GM12878 (cell line): ENCODE results near the gene C5AR1. TPM values are rescaled to one million over a fixed set of nuclear protein-coding genes. Genes with fewer than 3 reads are reported as not detected.

Source experiments
- ASH2L ChIP-seq: fragments of 300-600, 200-600 bp; sonication (generic); IDR thresholded peaks from 2 replicates; pipeline ENCODE4 v1.6.1; 2017; ENCODE audit warnings: low read depth, mild to moderate bottlenecking, borderline replicate concordance
- BMI1 ChIP-seq: fragments of 450-650 bp; IDR thresholded peaks from 2 replicates; pipeline ENCODE4 v1.6.1; 2016; ENCODE audit warnings: mild to moderate bottlenecking, moderate library complexity, borderline replicate concordance
- CHD4 ChIP-seq: fragments of 200-600 bp; sonication (generic); IDR thresholded peaks from 2 replicates; pipeline ENCODE4 v1.6.1; 2016; ENCODE audit warnings: mild to moderate bottlenecking
- FOS ChIP-seq: IDR thresholded peaks from 3 replicates; pipeline ENCODE4 v1.6.1; 2011; ENCODE audit warnings: borderline replicate concordance; ENCODE audit not compliant: insufficient read length; ENCODE audit errors: extremely low read depth
- HDAC2 ChIP-seq: fragments of 200-600 bp; sonication (generic); IDR thresholded peaks from 2 replicates; pipeline ENCODE4 v1.6.1; 2017
- IKZF2 ChIP-seq, 2 experiments: fragments of 450-650 bp; IDR thresholded peaks; 2 replicates each; pipeline ENCODE4 v1.6.1; 2017; ENCODE audit warnings: mild to moderate bottlenecking in 2 of 2, moderate library complexity in 2 of 2
- JUNB ChIP-seq: IDR thresholded peaks from 2 replicates; pipeline ENCODE4 v1.6.1; 2016; ENCODE audit warnings: antibody characterized with exemption, mild to moderate bottlenecking
- KDM1A ChIP-seq: fragments of 200-600 bp; sonication (generic); IDR thresholded peaks from 2 replicates; pipeline ENCODE4 v1.6.1; 2016; ENCODE audit warnings: borderline replicate concordance
- MXI1 ChIP-seq: fragments of 150-350 bp; IDR thresholded peaks from 2 replicates; pipeline ENCODE4 v1.6.1; 2011; ENCODE audit warnings: low read depth, mild to moderate bottlenecking, inconsistent platforms, low read length, improper control_type of control experiment
- NBN ChIP-seq: fragments of 450-650 bp; IDR thresholded peaks from 2 replicates; pipeline ENCODE4 v1.6.1; 2016
- NR2C1 ChIP-seq: fragments of 450-650 bp; IDR thresholded peaks from 2 replicates; pipeline ENCODE4 v1.6.1; 2017; ENCODE audit warnings: antibody characterized with exemption, mild to moderate bottlenecking, moderate library complexity
- NR2F1 ChIP-seq: fragments of 450-650 bp; conservative IDR thresholded peaks from 2 replicates; pipeline ENCODE4 v1.6.1; 2017; ENCODE audit warnings: mild to moderate bottlenecking
- PML ChIP-seq: IDR thresholded peaks from 2 replicates; pipeline ENCODE4 v1.6.1; 2012; ENCODE audit warnings: low read length, inconsistent platforms
- POLR2AphosphoS5 ChIP-seq: IDR thresholded peaks from 2 replicates; pipeline ENCODE4 v1.6.1; 2011; ENCODE audit warnings: mild to moderate bottlenecking, low read length, inconsistent platforms
- PRDM15 ChIP-seq: fragments of 450-650 bp; formaldehyde crosslinking; IDR thresholded peaks from 2 replicates; pipeline ENCODE4 v1.4.0; 2020; ENCODE audit warnings: mild to moderate bottlenecking, moderate library complexity
- RAD51 ChIP-seq: fragments of 450-650 bp; IDR thresholded peaks from 2 replicates; pipeline ENCODE4 v1.6.1; 2016; ENCODE audit warnings: moderate library complexity, mild to moderate bottlenecking, inconsistent platforms
- RELA ChIP-seq: fragments of 450-650 bp; IDR thresholded peaks from 2 replicates; pipeline ENCODE4 v1.8.0; 2014; ENCODE audit warnings: borderline replicate concordance; ENCODE audit not compliant: partially characterized antibody
- SMARCA5 ChIP-seq: fragments of 450-650 bp; IDR thresholded peaks from 2 replicates; pipeline ENCODE4 v1.6.1; 2017; ENCODE audit warnings: mild to moderate bottlenecking
- SPI1 ChIP-seq: IDR thresholded peaks from 2 replicates; pipeline ENCODE4 v1.6.1; 2011; ENCODE audit warnings: low read depth, mild to moderate bottlenecking, low read length, moderate library complexity, borderline replicate concordance; ENCODE audit not compliant: insufficient read depth
- SREBF2 ChIP-seq: IDR thresholded peaks from 2 replicates; pipeline ENCODE4 v1.6.1; 2012; ENCODE audit warnings: mild to moderate bottlenecking, low read length
- TARDBP ChIP-seq: IDR thresholded peaks from 2 replicates; pipeline ENCODE4 v1.6.1; 2016; ENCODE audit warnings: borderline replicate concordance
- ZNF207 ChIP-seq: fragments of 450-650 bp; IDR thresholded peaks from 2 replicates; pipeline ENCODE4 v1.6.1; 2014; ENCODE audit warnings: antibody characterized with exemption, mild to moderate bottlenecking, borderline replicate concordance
- polyA plus RNA-seq, 11 experiments: library from polyadenylated mRNA; depleted of rRNA in 4 of 11; unstranded in 6 of 11; stranded (reverse) in 5 of 11; fragments of >200 nt; fragmentation: Nextera tagmentation in 4 of 11; fragmentation: Illumina TruSeq in 1 of 11; extraction: Ambion mirVana in 4 of 11; extraction: Trizol in 1 of 11; gene quantifications; 1 replicate in 1 of 11; 2 replicates in 10 of 11; pipeline versions ENCODE4 v1.2.1 to v1.2.3, GENCODE V29; 2011 to 2016; ENCODE audit warnings: inconsistent platforms in 2 of 11, missing spikeins in 2 of 11, low read depth in 1 of 11
- total RNA-seq, 4 experiments: library from RNA; depleted of rRNA in 3 of 4; stranded (reverse); fragments of >200 nt in 3 of 4; fragmentation: Illumina TruSeq in 1 of 4; extraction: Trizol in 1 of 4; gene quantifications; 2 replicates each; pipeline versions ENCODE4 v1.2.1 to v1.2.3, GENCODE V29; 2013 to 2021
- TF ChIP-seq, protein P1 (sequence below): fragments of 450-650 bp; IDR thresholded peaks from 2 replicates; pipeline ENCODE4 v1.6.1; 2017; ENCODE audit warnings: mild to moderate bottlenecking, moderate library complexity
- TF ChIP-seq, protein P2 (sequence below): fragments of 450-650 bp; IDR thresholded peaks from 2 replicates; pipeline ENCODE4 v1.6.1; 2017; ENCODE audit warnings: borderline replicate concordance

Gene C5AR1
- total and polyA plus RNA-seq, 10 of the 15 experiments (the other 5 are each of a cell fraction or from before 2014, with no cell fraction given), result 0.04 to 1.5 (median 0.18) TPM

DNA sequence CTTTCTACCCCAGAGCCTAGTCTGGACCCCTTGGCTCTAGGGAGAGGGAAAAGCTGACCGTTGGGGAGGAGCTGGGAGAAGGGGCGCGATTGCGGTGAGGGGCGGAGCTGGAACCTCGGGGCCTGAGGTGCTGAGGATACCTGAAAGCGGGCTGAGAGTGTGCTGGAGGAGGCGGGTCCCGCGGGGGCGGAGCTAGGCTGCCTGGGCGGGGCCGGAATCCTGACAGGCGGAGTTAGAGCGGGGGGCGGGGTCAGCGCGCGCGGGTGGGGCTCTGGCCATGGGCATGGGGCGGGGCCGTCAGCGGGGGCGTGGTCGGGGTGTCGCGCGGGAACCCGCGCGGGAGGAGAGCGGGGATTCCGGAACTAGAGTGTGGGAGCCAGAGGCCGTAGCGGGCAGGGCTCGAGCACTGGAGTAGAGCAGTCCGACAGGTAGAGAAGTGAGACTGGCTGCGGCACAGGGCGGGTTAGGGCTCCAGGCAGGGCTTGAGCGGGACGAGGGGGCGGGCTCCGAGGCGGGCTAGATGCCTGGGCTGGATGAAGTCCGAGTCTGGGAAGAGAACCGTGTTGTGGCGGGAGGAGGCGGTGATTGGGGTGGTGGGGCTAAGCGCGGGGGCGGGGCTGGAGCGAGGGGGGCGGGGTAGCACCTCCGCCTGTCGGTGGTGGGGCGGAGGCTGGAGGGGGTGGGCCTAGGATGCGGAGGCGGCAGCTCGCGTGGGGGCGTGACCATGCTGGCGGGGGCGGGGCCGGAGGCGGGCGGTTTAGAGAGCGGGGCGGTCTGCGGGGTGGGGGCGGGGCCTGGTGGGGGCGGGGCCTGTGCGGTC is 35.4 kb upstream of the C5AR1 start, which contains the start of gene INAFM1 (continued):
- TF ChIP-seq PRDM15 (CRISPR knock-in tag), result no peak
- TF ChIP-seq SMARCA5, result peak; percentile 91
- no peak for TF ChIP-seq FOS
- no peak for TF ChIP-seq SREBF2
- TF ChIP-seq NBN, result peak; percentile 86; the same call in 1 of the 2 replicates
- TF ChIP-seq RAD51, result no peak
- TF ChIP-seq MXI1, result no peak
- TF ChIP-seq POLR2AphosphoS5, result peak; percentile 60; the same call in 1 of the 2 replicates
- no peak for TF ChIP-seq ASH2L
- no peak for TF ChIP-seq CHD4
- peak; percentile 29 for TF ChIP-seq RELA
- TF ChIP-seq NR2C1, result no peak
- no peak for TF ChIP-seq TARDBP
- TF ChIP-seq JUNB, result no peak
- peak in 1 of 2 experiments; percentile 63; a peak in 2 of 4 replicates for TF ChIP-seq IKZF2 (IDR thresholded peaks at IDR 0.05)
- peak; percentile 41; the same call in 1 of the 2 replicates for TF ChIP-seq SPI1
- TF ChIP-seq, protein P1, sequence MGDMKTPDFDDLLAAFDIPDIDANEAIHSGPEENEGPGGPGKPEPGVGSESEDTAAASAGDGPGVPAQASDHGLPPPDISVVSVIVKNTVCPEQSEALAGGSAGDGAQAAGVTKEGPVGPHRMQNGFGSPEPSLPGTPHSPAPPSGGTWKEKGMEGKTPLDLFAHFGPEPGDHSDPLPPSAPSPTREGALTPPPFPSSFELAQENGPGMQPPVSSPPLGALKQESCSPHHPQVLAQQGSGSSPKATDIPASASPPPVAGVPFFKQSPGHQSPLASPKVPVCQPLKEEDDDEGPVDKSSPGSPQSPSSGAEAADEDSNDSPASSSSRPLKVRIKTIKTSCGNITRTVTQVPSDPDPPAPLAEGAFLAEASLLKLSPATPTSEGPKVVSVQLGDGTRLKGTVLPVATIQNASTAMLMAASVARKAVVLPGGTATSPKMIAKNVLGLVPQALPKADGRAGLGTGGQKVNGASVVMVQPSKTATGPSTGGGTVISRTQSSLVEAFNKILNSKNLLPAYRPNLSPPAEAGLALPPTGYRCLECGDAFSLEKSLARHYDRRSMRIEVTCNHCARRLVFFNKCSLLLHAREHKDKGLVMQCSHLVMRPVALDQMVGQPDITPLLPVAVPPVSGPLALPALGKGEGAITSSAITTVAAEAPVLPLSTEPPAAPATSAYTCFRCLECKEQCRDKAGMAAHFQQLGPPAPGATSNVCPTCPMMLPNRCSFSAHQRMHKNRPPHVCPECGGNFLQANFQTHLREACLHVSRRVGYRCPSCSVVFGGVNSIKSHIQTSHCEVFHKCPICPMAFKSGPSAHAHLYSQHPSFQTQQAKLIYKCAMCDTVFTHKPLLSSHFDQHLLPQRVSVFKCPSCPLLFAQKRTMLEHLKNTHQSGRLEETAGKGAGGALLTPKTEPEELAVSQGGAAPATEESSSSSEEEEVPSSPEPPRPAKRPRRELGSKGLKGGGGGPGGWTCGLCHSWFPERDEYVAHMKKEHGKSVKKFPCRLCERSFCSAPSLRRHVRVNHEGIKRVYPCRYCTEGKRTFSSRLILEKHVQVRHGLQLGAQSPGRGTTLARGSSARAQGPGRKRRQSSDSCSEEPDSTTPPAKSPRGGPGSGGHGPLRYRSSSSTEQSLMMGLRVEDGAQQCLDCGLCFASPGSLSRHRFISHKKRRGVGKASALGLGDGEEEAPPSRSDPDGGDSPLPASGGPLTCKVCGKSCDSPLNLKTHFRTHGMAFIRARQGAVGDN, result no peak
- TF ChIP-seq PML, result no peak
- TF ChIP-seq HDAC2, result no peak
- no peak for TF ChIP-seq KDM1A
- TF ChIP-seq ZNF207, result no peak
- TF ChIP-seq NR2F1, result no peak
- no peak for TF ChIP-seq BMI1
- TF ChIP-seq, protein P2, sequence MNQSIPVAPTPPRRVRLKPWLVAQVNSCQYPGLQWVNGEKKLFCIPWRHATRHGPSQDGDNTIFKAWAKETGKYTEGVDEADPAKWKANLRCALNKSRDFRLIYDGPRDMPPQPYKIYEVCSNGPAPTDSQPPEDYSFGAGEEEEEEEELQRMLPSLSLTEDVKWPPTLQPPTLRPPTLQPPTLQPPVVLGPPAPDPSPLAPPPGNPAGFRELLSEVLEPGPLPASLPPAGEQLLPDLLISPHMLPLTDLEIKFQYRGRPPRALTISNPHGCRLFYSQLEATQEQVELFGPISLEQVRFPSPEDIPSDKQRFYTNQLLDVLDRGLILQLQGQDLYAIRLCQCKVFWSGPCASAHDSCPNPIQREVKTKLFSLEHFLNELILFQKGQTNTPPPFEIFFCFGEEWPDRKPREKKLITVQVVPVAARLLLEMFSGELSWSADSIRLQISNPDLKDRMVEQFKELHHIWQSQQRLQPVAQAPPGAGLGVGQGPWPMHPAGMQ, result no peak
